Mononuclear cell (primary cell): ENCODE results near the gene WDR46. TPM values are rescaled to one million over a fixed set of nuclear protein-coding genes. Genes with fewer than 3 reads are reported as not detected.
"Not testable (repeated sequence)": the region's sequence is repeated elsewhere in the genome, so short reads cannot be mapped to it uniquely, and the experiment has no call there.

Experiments used
- H3K27me3 ChIP-seq: 2 replicates; pipeline ENCODE4 v1.6.0; 2011; ENCODE audit warnings: low read length, control low read depth; ENCODE audit not compliant: insufficient read depth
- H3K4me1 ChIP-seq: 2 replicates; pipeline ENCODE4 v1.5.1; 2011; ENCODE audit warnings: mild to moderate bottlenecking, low read length, control low read depth; ENCODE audit not compliant: insufficient read depth
- H3K4me3 ChIP-seq: 2 replicates; pipeline ENCODE4 v1.5.1; 2011; ENCODE audit warnings: mild to moderate bottlenecking, low read length, moderate library complexity
- H3K9me3 ChIP-seq: 2 replicates; pipeline ENCODE4 v1.5.1; 2011; ENCODE audit warnings: low read depth, mild to moderate bottlenecking, control low read depth, low read length
- total RNA-seq: library from RNA; depleted of rRNA; stranded (reverse); fragments of >200 nt; gene quantifications from one replicate; pipeline ENCODE4 v1.2.3, GENCODE V29; 2012

The WDR46 gene
- total RNA-seq, 1 donor = 19.4 TPM

- no peak overlapping the region for H3K4me3 ChIP-seq
- peaks cover 47% of the 10 kb centered on the region for H3K4me1 ChIP-seq
- no peaks in the 10 kb centered on the region for H3K27me3 ChIP-seq
- no peaks in the 10 kb centered on the region for H3K9me3 ChIP-seq
Measured at GRCh38 chr6:33279971-33280511, 9.0 kb downstream of the WDR46 start.

- H3K27me3 ChIP-seq = no peaks in the 10 kb centered on the region
- no peaks in the 10 kb centered on the region for H3K9me3 ChIP-seq
- peaks cover 55% of the 10 kb centered on the region for H3K4me1 ChIP-seq
- no peak overlapping the region for H3K4me3 ChIP-seq
Measured at GRCh38 chr6:33279257-33279695, 9.8 kb downstream of the WDR46 start.

DNA sequence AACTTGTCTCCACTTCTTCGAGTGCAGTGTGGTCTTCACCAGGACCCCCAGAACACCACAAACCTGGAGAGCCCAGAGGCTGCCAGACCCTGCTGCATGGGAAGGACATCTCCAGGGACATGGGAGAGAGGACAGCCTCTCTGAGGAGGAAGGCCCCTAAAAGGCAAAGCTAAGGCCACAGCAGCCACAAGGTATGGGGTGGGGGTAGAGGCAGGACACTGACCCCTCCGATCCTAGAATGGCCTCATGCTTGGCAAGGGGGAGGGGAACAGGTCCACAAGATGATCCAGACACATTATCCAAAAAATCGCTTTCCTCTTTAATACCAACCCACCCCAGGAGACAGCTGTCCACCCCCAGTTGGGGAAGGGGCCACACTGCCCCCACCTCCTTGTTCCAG lies 10.2 kb downstream of the WDR46 start:
- no peaks in the 10 kb centered on the region for H3K27me3 ChIP-seq
- H3K4me1 ChIP-seq = peaks cover 59% of the 10 kb centered on the region
- no peak overlapping the region for H3K4me3 ChIP-seq
- no peaks in the 10 kb centered on the region for H3K9me3 ChIP-seq

DNA sequence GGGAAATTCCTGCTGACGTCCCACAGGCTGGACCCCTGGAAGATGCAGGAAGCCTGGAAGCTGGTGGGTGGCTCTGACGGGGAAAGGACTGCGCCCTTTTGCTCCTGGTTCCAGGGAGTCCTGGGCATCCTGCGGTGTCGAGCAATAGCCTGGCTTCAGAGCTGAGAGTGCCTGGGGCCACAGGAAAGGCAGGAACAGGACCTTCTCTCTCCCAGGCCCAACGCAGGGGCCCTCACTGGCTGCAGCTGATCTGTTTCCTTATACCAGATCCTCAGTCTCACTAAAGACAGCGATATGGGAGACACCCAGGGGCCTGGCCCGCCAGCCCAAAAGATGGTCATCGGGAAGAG lies 10.7 kb downstream of the WDR46 start:
- H3K4me1 ChIP-seq = peaks cover 64% of the 10 kb centered on the region
- H3K27me3 ChIP-seq = no peaks in the 10 kb centered on the region
- H3K9me3 ChIP-seq = no peaks in the 10 kb centered on the region

GRCh38 chr6:33277663-33278391 lies 11.2 kb downstream of the WDR46 start:
- Histone ChIP-seq H3K9me3 (no peaks in the 10 kb centered on the region), H3K4me3 (peak overlapping the region; percentile 75), H3K4me1 (peaks cover 69% of the 10 kb centered on the region), H3K27me3 (no peaks in the 10 kb centered on the region)

More for the DNA sequence above, 10.7 kb downstream of the WDR46 start:
- no peak overlapping the region for H3K4me3 ChIP-seq

- Histone ChIP-seq H3K9me3 (no peaks in the 10 kb centered on the region), H3K27me3 (no peaks in the 10 kb centered on the region), H3K4me1 (peaks cover 77% of the 10 kb centered on the region), H3K4me3 (peak within 1 kb of the TSS; percentile 75)
Measured at GRCh38 chr6:33276864-33277662, 12.0 kb downstream of the WDR46 start, which contains the start of gene B3GALT4. Gene B3GALT4 (plus strand): TSS chr6:33277123. CDS start chr6:33277420, 297 bp downstream.

- Histone ChIP-seq H3K4me3 (peak overlapping the region; percentile 75), H3K27me3 (no peaks in the 10 kb centered on the region), H3K9me3 (no peaks in the 10 kb centered on the region), H3K4me1 (peaks cover 78% of the 10 kb centered on the region)
Measured at GRCh38 chr6:33276581-33276863, 12.5 kb downstream of the WDR46 start.

DNA sequence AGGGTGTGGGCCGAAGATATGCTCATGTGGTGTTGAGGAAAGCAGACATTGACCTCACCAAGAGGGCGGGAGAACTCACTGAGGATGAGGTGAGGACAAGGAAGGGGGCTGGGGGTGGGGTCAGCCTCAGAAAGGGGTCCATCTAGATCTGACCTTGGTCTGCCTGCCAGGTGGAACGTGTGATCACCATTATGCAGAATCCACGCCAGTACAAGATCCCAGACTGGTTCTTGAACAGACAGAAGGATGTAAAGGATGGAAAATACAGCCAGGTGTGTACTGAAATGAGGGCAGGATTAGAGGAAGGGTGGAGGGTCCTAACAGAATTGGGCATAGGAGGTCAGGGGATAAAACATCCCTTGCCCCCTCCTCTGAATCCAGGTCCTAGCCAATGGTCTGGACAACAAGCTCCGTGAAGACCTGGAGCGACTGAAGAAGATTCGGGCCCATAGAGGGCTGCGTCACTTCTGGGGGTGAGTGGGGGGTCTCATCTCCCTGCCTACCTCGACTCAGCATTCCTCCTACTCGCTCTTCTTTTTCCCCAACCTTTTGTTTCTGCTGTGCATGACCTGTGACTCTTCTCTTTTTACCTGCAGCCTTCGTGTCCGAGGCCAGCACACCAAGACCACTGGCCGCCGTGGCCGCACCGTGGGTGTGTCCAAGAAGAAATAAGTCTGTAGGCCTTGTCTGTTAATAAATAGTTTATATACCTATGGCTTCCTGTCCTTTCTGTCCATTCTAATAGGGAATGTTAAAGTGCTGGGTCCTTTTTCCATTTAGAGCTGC lies 13.1 kb downstream of the WDR46 start:
- peaks cover 81% of the 10 kb centered on the region for H3K4me1 ChIP-seq
- peak overlapping the region; percentile 75 for H3K4me3 ChIP-seq
- H3K9me3 ChIP-seq, H3K27me3 ChIP-seq: not testable (repeated sequence)

GRCh38 chr6:33273924-33274902 lies 14.8 kb downstream of the WDR46 start:
- Histone ChIP-seq H3K27me3 (no peaks in the 10 kb centered on the region), H3K4me3 (no peak overlapping the region), H3K9me3 (no peaks in the 10 kb centered on the region), H3K4me1 (peaks cover 80% of the 10 kb centered on the region)

GRCh38 chr6:33273129-33273923 lies 15.7 kb downstream of the WDR46 start:
- H3K9me3 ChIP-seq = no peaks in the 10 kb centered on the region
- no peaks in the 10 kb centered on the region for H3K27me3 ChIP-seq
- H3K4me1 ChIP-seq = peaks cover 71% of the 10 kb centered on the region
- H3K4me3 ChIP-seq = no peak overlapping the region

GRCh38 chr6:33272275-33273128 lies 16.5 kb downstream of the WDR46 start:
- Histone ChIP-seq H3K4me3 (peak overlapping the region; percentile 78), H3K27me3 (no peaks in the 10 kb centered on the region), H3K4me1 (peaks cover 63% of the 10 kb centered on the region), H3K9me3 (no peaks in the 10 kb centered on the region)

- peak within 1 kb of the TSS; percentile 78 for H3K4me3 ChIP-seq
- peaks cover 61% of the 10 kb centered on the region for H3K4me1 ChIP-seq
- H3K9me3 ChIP-seq = no peaks in the 10 kb centered on the region
- no peaks in the 10 kb centered on the region for H3K27me3 ChIP-seq
Measured at GRCh38 chr6:33271468-33272274, 17.4 kb downstream of the WDR46 start, which contains the start of the genes RPS18 and VPS52. Gene RPS18 (plus strand): TSS chr6:33272075. CDS start chr6:33272120, 45 bp downstream. Gene VPS52 (minus strand): TSS chr6:33271876. CDS start chr6:33271675, 201 bp downstream.
